Measurements from ENCODE around the gene LIN7C. TPM values are rescaled to one million over a fixed set of nuclear protein-coding genes. Genes with fewer than 3 reads are reported as not detected.

Gene LIN7C
- total and polyA plus RNA-seq, 4 donors, result 5.2 to 43.7 (median 25.8) TPM

DNA sequence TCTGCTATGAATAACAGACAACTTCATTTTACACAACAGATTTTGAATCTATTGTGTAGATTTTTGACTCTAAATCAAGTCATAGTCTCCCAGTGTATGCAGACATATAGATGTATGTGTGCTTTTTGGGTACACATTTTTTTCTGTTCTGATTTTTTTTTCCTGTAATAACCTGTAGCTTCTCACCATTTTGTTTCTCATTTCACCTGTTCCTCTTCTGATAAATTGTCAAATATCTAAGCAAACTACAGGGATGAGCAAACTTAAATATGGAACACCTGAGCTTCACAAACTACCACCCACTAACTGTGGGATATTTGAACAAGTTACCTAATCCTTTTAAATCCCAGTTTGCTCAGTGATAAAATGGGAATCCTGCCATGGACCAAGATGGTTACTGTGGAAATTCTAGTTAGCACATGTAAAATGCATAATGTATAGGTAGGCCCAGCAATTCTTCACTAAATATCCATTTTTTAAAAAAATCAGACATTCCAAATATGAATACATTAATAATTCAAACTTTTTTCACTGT, 49.7 kb downstream of the LIN7C start:
- peak overlapping the region; percentile 67 to 72 for H3K27ac ChIP-seq (ENCODE audit: low read depth in 1 of 2, low read length in 2 of 2)

DNA sequence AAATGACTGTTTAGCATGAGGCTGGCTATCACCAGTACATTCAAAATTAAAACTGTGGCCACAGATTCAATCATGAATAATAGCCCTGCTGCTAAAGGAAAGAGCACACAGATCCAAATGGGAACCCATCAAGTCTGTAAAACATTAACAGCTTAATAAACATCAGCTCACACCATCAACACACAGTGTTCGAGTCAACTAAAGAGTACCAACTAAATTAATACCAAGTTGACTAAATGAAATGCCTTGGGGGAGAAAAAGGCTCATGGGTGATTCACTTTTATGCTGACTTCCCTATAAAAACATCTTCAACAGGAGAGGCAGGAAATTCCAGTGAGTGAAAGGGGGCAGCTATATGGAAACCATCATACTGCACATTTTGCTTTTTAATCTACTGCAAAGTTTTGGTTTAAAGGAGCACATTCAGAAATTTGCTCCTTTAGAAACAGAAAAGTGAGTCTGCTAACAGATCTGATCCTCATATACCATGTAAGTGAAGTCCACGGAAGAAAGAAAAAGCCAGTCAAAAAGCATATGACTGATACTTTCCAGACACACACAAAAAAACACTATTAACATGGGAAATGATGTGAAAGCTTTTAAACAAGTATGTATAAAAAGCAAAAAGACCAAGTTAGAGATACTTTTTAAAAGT, 50.3 kb downstream of the LIN7C start:
- H3K9ac ChIP-seq (ENCODE audit: low read depth in 1 of 2, low read length in 2 of 2), result no peak overlapping the region

More for the DNA sequence above, 49.7 kb downstream of the LIN7C start:
- no peak for DNase-seq (ENCODE audit: low spot score)
- H3K9me3 ChIP-seq (ENCODE audit: control insufficient read depth in 4 of 4, low read length in 3 of 4), result no peaks in the 10 kb centered on the region
- H3K9ac ChIP-seq (ENCODE audit: low read depth in 1 of 2, low read length in 2 of 2), result no peak overlapping the region
- H3K4me1 ChIP-seq (ENCODE audit: control insufficient read depth in 4 of 4, insufficient read depth in 4 of 4, low read length in 3 of 4), result peaks cover 17 to 62% (median 42%) of the 10 kb centered on the region in 4 donors
- TF ChIP-seq RAD21 (IDR thresholded peaks at IDR 0.05), result peak in 1 of 2 donors; percentile 12
- peak; percentile 7 for TF ChIP-seq FOXA2 (IDR thresholded peaks at IDR 0.05)
- peak; percentile 86 for TF ChIP-seq YY1 (IDR thresholded peaks at IDR 0.05)
- TF ChIP-seq TAF1 (conservative IDR thresholded peaks at IDR 0.05), result no peak
- no peak for TF ChIP-seq HNF4G (IDR thresholded peaks at IDR 0.05)
- TF ChIP-seq RXRA (IDR thresholded peaks at IDR 0.05), result peak in 1 of 2 donors; percentile 23
- TF ChIP-seq HNF4A (conservative IDR thresholded peaks at IDR 0.05), result peak in 1 of 2 donors; percentile 20
- TF ChIP-seq MAX (IDR thresholded peaks at IDR 0.05), result peak; percentile 13
- TF ChIP-seq, protein P1, sequence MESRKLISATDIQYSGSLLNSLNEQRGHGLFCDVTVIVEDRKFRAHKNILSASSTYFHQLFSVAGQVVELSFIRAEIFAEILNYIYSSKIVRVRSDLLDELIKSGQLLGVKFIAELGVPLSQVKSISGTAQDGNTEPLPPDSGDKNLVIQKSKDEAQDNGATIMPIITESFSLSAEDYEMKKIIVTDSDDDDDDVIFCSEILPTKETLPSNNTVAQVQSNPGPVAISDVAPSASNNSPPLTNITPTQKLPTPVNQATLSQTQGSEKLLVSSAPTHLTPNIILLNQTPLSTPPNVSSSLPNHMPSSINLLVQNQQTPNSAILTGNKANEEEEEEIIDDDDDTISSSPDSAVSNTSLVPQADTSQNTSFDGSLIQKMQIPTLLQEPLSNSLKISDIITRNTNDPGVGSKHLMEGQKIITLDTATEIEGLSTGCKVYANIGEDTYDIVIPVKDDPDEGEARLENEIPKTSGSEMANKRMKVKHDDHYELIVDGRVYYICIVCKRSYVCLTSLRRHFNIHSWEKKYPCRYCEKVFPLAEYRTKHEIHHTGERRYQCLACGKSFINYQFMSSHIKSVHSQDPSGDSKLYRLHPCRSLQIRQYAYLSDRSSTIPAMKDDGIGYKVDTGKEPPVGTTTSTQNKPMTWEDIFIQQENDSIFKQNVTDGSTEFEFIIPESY (IDR thresholded peaks at IDR 0.05), result no peak
- no peak for TF ChIP-seq SP1 (IDR thresholded peaks at IDR 0.05)
- no peak for TF ChIP-seq NR2F2 (IDR thresholded peaks at IDR 0.05)
- no peaks in the 10 kb centered on the region for H3K27me3 ChIP-seq (ENCODE audit: control insufficient read depth in 4 of 4, insufficient read depth in 4 of 4, low read length in 3 of 4)
- H3K36me3 ChIP-seq (ENCODE audit: control insufficient read depth in 4 of 4, insufficient read depth in 3 of 4, low read depth in 1 of 4, low read length in 3 of 4), result no peaks in the 10 kb centered on the region
- H3K4me3 ChIP-seq (ENCODE audit: low read depth in 1 of 3, low read length in 3 of 3), result no peak overlapping the region

More for the DNA sequence above, 50.3 kb downstream of the LIN7C start:
- Histone ChIP-seq H3K36me3 (ENCODE audit: control insufficient read depth in 4 of 4, insufficient read depth in 3 of 4, low read depth in 1 of 4, low read length in 3 of 4) (no peaks in the 10 kb centered on the region), H3K4me1 (ENCODE audit: control insufficient read depth in 4 of 4, insufficient read depth in 4 of 4, low read length in 3 of 4) (peaks cover 17 to 68% (median 45%) of the 10 kb centered on the region in 4 donors), H3K27me3 (ENCODE audit: control insufficient read depth in 4 of 4, insufficient read depth in 4 of 4, low read length in 3 of 4) (no peaks in the 10 kb centered on the region), H3K27ac (ENCODE audit: low read depth in 1 of 2, low read length in 2 of 2) (peak overlapping the region; percentile 67 to 72), H3K4me3 (ENCODE audit: low read depth in 1 of 3, low read length in 3 of 3) (peak overlapping the region in 2 of 3 donors; percentile 2 to 17), H3K9me3 (ENCODE audit: control insufficient read depth in 4 of 4, low read length in 3 of 4) (no peaks in the 10 kb centered on the region)
- TF ChIP-seq HNF4A (conservative IDR thresholded peaks at IDR 0.05) (no peak), SP1 (IDR thresholded peaks at IDR 0.05) (no peak), MAX (IDR thresholded peaks at IDR 0.05) (no peak), TAF1 (conservative IDR thresholded peaks at IDR 0.05) (no peak), RAD21 (IDR thresholded peaks at IDR 0.05) (peak in 1 of 2 donors; percentile 22), FOXA1 (IDR thresholded peaks at IDR 0.05) (no peak), EGR1 (IDR thresholded peaks at IDR 0.05; ENCODE audit: low read depth in 2 of 2) (no peak), CTCF (IDR thresholded peaks at IDR 0.05; ENCODE audit: low read depth, low read length, missing input control) (no peak), GABPA (IDR thresholded peaks at IDR 0.05 in 1 of 2, conservative IDR thresholded peaks at IDR 0.05 in 1 of 2) (no peak), JUND (IDR thresholded peaks at IDR 0.05) (peak in 1 of 2 donors; percentile 12), RXRA (IDR thresholded peaks at IDR 0.05) (peak in 1 of 2 donors; percentile 19), NR2F2 (IDR thresholded peaks at IDR 0.05) (no peak), HNF4G (IDR thresholded peaks at IDR 0.05) (no peak), FOXA2 (IDR thresholded peaks at IDR 0.05) (peak; percentile 57), YY1 (IDR thresholded peaks at IDR 0.05) (peak; percentile 71)
- TF ChIP-seq, protein P2, sequence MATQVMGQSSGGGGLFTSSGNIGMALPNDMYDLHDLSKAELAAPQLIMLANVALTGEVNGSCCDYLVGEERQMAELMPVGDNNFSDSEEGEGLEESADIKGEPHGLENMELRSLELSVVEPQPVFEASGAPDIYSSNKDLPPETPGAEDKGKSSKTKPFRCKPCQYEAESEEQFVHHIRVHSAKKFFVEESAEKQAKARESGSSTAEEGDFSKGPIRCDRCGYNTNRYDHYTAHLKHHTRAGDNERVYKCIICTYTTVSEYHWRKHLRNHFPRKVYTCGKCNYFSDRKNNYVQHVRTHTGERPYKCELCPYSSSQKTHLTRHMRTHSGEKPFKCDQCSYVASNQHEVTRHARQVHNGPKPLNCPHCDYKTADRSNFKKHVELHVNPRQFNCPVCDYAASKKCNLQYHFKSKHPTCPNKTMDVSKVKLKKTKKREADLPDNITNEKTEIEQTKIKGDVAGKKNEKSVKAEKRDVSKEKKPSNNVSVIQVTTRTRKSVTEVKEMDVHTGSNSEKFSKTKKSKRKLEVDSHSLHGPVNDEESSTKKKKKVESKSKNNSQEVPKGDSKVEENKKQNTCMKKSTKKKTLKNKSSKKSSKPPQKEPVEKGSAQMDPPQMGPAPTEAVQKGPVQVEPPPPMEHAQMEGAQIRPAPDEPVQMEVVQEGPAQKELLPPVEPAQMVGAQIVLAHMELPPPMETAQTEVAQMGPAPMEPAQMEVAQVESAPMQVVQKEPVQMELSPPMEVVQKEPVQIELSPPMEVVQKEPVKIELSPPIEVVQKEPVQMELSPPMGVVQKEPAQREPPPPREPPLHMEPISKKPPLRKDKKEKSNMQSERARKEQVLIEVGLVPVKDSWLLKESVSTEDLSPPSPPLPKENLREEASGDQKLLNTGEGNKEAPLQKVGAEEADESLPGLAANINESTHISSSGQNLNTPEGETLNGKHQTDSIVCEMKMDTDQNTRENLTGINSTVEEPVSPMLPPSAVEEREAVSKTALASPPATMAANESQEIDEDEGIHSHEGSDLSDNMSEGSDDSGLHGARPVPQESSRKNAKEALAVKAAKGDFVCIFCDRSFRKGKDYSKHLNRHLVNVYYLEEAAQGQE (IDR thresholded peaks at IDR 0.05), result peak; percentile 21
- TF ChIP-seq, protein P1 (IDR thresholded peaks at IDR 0.05), result no peak
- TF ChIP-seq, protein P3, sequence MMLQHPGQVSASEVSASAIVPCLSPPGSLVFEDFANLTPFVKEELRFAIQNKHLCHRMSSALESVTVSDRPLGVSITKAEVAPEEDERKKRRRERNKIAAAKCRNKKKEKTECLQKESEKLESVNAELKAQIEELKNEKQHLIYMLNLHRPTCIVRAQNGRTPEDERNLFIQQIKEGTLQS (IDR thresholded peaks at IDR 0.05), result no peak
- WGBS, result 35% methylated on average over 2 of the region's 2 CpGs
- no peak for DNase-seq (ENCODE audit: low spot score)

All from liver (tissue), 9 donors.